ENCODE data around the gene IFT27. TPM values are rescaled to one million over a fixed set of nuclear protein-coding genes. Genes with fewer than 3 reads are reported as not detected.

The IFT27 gene
- total RNA-seq, 1 experiment from 2014 or later: 19.9 TPM

- Histone ChIP-seq H3K9me3 (ENCODE audit: low read length) (no peaks in the 10 kb centered on the region), H3K9me2 (replicated peaks; ENCODE audit: low read length) (no peaks in the 10 kb centered on the region), H3K79me2 (ENCODE audit: low read length) (no peaks in the 10 kb centered on the region), H3K9ac (ENCODE audit: low read length) (no peak overlapping the region), H2AFZ (ENCODE audit: low read length) (no peak overlapping the region), H4K20me1 (ENCODE audit: low read length) (no peaks in the 10 kb centered on the region), H3K4me2 (ENCODE audit: low read length) (no peak overlapping the region), H3K4me3 (ENCODE audit: low read length) (no peak overlapping the region), H3K27me3 (ENCODE audit: low read length) (no peaks in the 10 kb centered on the region), H3F3A (ENCODE audit: low read length, unreplicated experiment) (no peaks in the 10 kb centered on the region), H3K36me3 (ENCODE audit: low read depth, low read length) (no peaks in the 10 kb centered on the region), H3K4me1 (ENCODE audit: insufficient read depth, low read length) (peaks cover under 1% of the 10 kb centered on the region; the same call in 1 of the 2 replicates), H3K27ac (ENCODE audit: low read length) (no peak overlapping the region)
- ChIA-PET CTCF (no interaction called here), POLR2A (ENCODE audit: unreplicated experiment) (interaction anchor here (0.6 kb wide), 1 partner anchor 14 kb away, joined by 3 read pairs; no protein-coding TSS in a partner anchor)
- TF ChIP-seq, protein P1, sequence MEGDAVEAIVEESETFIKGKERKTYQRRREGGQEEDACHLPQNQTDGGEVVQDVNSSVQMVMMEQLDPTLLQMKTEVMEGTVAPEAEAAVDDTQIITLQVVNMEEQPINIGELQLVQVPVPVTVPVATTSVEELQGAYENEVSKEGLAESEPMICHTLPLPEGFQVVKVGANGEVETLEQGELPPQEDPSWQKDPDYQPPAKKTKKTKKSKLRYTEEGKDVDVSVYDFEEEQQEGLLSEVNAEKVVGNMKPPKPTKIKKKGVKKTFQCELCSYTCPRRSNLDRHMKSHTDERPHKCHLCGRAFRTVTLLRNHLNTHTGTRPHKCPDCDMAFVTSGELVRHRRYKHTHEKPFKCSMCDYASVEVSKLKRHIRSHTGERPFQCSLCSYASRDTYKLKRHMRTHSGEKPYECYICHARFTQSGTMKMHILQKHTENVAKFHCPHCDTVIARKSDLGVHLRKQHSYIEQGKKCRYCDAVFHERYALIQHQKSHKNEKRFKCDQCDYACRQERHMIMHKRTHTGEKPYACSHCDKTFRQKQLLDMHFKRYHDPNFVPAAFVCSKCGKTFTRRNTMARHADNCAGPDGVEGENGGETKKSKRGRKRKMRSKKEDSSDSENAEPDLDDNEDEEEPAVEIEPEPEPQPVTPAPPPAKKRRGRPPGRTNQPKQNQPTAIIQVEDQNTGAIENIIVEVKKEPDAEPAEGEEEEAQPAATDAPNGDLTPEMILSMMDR (conservative IDR thresholded peaks at IDR 0.05; ENCODE audit: low read depth, low read length): no peak
- TF ChIP-seq EZH2phosphoT487 (IDR thresholded peaks at IDR 0.05; ENCODE audit: borderline replicate concordance, low read length) (no peak), EZH2 (IDR thresholded peaks at IDR 0.05; ENCODE audit: low read length, unreplicated experiment) (no peak)
- intact Hi-C loops (cut with micrococcal nuclease): loop anchor here (10.0 kb wide), 1 partner anchor 125 kb away; no protein-coding TSS in a partner anchor
- ATAC-seq (no peak), DNase-seq (no peak)
- no TSS peak for BruUV-seq (replicated peaks)
Observed at GRCh38 chr22:36769541-36770512, 6.1 kb downstream of the IFT27 start.

GRCh38 chr22:36768616-36769015 is 7.3 kb downstream of the IFT27 start:
- Histone ChIP-seq H3K27me3 (ENCODE audit: low read length) (no peaks in the 10 kb centered on the region), H3F3A (ENCODE audit: low read length, unreplicated experiment) (no peaks in the 10 kb centered on the region), H3K4me2 (ENCODE audit: low read length) (no peak overlapping the region), H3K27ac (ENCODE audit: low read length) (no peak overlapping the region), H2AFZ (ENCODE audit: low read length) (no peak overlapping the region), H3K36me3 (ENCODE audit: low read depth, low read length) (no peaks in the 10 kb centered on the region), H3K4me3 (ENCODE audit: low read length) (no peak overlapping the region), H3K9me3 (ENCODE audit: low read length) (no peaks in the 10 kb centered on the region), H4K20me1 (ENCODE audit: low read length) (no peaks in the 10 kb centered on the region), H3K9ac (ENCODE audit: low read length) (no peak overlapping the region), H3K4me1 (ENCODE audit: insufficient read depth, low read length) (peaks cover 3% of the 10 kb centered on the region; the same call in 1 of the 2 replicates), H3K9me2 (replicated peaks; ENCODE audit: low read length) (no peaks in the 10 kb centered on the region), H3K79me2 (ENCODE audit: low read length) (no peaks in the 10 kb centered on the region)
- CTCF ChIA-PET: no interaction called here
- no peak for TF ChIP-seq EZH2 (IDR thresholded peaks at IDR 0.05; ENCODE audit: low read length, unreplicated experiment)
- no peak for TF ChIP-seq EZH2phosphoT487 (IDR thresholded peaks at IDR 0.05; ENCODE audit: borderline replicate concordance, low read length)
- TF ChIP-seq, protein P1 (conservative IDR thresholded peaks at IDR 0.05; ENCODE audit: low read depth, low read length): no peak
- intact Hi-C loops (cut with micrococcal nuclease): no loop called here
- DNase-seq (no peak), ATAC-seq (no peak)
- BruUV-seq (replicated peaks): no TSS peak
- POLR2A ChIA-PET (ENCODE audit: unreplicated experiment): no interaction called here

DNA sequence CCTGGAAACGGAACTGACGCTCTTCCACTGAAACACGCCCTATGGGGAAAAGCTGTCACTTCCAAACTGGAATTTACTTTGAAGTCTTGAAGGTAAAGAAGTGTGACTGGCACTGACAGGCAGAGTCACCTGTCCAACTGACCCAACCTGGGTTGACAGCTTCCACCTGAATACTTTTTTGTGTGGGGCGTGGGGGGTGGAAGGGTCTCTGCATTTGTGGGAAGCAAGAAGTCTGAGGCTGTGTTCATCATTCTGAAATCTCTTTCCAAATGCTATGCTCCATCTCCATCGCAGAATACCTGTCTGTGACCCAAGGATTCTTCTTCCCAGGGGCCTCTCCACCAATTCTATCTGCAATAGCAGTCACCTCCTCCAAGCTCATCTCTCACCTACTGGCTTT is 7.8 kb downstream of the IFT27 start:
- ChIA-PET CTCF (no interaction called here), POLR2A (ENCODE audit: unreplicated experiment) (no interaction called here)
- Histone ChIP-seq H3K9me3 (ENCODE audit: low read length) (no peaks in the 10 kb centered on the region), H4K20me1 (ENCODE audit: low read length) (no peaks in the 10 kb centered on the region), H3K79me2 (ENCODE audit: low read length) (no peaks in the 10 kb centered on the region), H3K9me2 (replicated peaks; ENCODE audit: low read length) (no peaks in the 10 kb centered on the region), H3K4me3 (ENCODE audit: low read length) (no peak overlapping the region), H3K4me1 (ENCODE audit: insufficient read depth, low read length) (peaks cover 8% of the 10 kb centered on the region; the same call in 1 of the 2 replicates), H3K4me2 (ENCODE audit: low read length) (no peak overlapping the region), H3F3A (ENCODE audit: low read length, unreplicated experiment) (no peaks in the 10 kb centered on the region), H3K9ac (ENCODE audit: low read length) (no peak overlapping the region), H3K36me3 (ENCODE audit: low read depth, low read length) (no peaks in the 10 kb centered on the region), H3K27me3 (ENCODE audit: low read length) (no peaks in the 10 kb centered on the region), H2AFZ (ENCODE audit: low read length) (no peak overlapping the region), H3K27ac (ENCODE audit: low read length) (no peak overlapping the region)
- no peak for ATAC-seq
- TF ChIP-seq, protein P1 (conservative IDR thresholded peaks at IDR 0.05; ENCODE audit: low read depth, low read length): no peak
- TF ChIP-seq EZH2phosphoT487 (IDR thresholded peaks at IDR 0.05; ENCODE audit: borderline replicate concordance, low read length) (no peak), EZH2 (IDR thresholded peaks at IDR 0.05; ENCODE audit: low read length, unreplicated experiment) (no peak)
- BruUV-seq (replicated peaks): no TSS peak
- intact Hi-C loops (cut with micrococcal nuclease): no loop called here
- DNase-seq: no peak
